ENCODE data around the gene KIAA1671. TPM values are rescaled to one million over a fixed set of nuclear protein-coding genes. Genes with fewer than 3 reads are reported as not detected.

KIAA1671 gene
- polyA plus RNA-seq, 1 of the 3 experiments (the other 2 are of a cell fraction), result 7.4 TPM

DNA sequence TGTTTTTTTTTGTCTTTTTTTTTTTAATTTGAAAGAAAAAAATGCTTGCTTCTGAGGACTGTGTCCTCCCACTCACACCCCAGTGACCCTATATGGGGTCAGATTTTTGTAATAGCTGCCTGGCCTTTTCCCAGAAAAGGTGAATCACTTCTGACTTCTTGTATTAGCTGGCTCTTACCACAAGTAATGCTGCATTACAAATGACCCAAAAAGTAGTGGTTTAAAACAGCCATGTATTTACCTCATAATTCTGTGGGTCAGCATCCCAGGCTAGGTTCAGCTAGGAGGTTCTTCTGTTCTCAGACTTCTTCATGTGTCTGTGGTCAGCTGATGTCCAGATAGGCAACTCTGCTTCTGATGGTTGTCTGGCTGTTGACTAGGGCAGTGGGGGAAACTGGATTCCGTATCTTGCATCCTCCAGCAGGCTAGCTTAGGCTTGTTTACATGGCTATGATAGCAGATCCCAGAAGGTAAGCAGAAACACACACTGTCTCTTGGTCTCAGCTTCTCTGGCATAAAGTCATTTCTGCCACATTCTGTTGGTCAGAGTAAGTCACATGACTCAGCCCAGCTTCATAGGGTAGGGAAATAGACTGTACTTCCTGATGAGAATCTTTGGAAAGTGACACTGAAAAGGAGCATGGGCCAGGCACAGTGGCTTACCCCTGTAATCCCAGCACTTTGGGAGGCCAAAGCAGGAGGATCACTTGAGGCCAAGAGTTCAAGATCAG, 25.5 kb upstream of the KIAA1671 start (continued):
- TF ChIP-seq MEF2A (IDR thresholded peaks at IDR 0.05; ENCODE audit: borderline replicate concordance, low read depth), result no peak
- TF ChIP-seq EP300 (IDR thresholded peaks at IDR 0.05; ENCODE audit: borderline replicate concordance in 1 of 2, low read depth in 1 of 2, low read length in 1 of 2), result no peak

DNA sequence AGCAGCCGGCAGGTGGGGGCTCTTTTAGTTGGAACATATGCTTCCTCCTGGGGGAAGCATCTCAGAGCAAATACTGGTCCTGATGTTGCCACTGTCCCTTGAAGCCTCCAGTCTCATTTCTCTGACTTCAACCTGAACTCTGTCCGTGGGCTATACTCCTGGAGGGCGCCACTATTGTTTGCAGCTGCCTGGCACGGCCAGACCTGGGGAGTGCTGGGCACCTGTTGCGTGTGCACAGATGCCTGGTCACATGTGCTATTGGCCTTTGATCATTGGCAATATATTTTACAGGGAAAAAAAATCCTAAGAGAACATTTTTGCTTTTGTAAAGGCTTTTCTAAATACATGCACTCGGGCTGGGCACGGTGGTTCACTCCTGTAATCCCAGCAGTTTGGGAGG, 24.2 kb upstream of the KIAA1671 start:
- H3K4me2 ChIP-seq, result no peak overlapping the region
- H4K20me1 ChIP-seq (ENCODE audit: insufficient read depth), result no peaks in the 10 kb centered on the region
- no peak overlapping the region for H3K27ac ChIP-seq (ENCODE audit: low read depth in 2 of 2, low read length in 1 of 2)
- DNase-seq, result no peak
- no peaks in the 10 kb centered on the region for H3K9me3 ChIP-seq
- H3K9ac ChIP-seq, result no peak overlapping the region
- H3K4me3 ChIP-seq (ENCODE audit: low read depth in 2 of 2, low read length in 1 of 2), result no peak overlapping the region
- H3K79me2 ChIP-seq (ENCODE audit: insufficient read depth), result no peaks in the 10 kb centered on the region
- TF ChIP-seq GABPA (IDR thresholded peaks at IDR 0.05; ENCODE audit: low read depth), result no peak
- TF ChIP-seq, protein P1, sequence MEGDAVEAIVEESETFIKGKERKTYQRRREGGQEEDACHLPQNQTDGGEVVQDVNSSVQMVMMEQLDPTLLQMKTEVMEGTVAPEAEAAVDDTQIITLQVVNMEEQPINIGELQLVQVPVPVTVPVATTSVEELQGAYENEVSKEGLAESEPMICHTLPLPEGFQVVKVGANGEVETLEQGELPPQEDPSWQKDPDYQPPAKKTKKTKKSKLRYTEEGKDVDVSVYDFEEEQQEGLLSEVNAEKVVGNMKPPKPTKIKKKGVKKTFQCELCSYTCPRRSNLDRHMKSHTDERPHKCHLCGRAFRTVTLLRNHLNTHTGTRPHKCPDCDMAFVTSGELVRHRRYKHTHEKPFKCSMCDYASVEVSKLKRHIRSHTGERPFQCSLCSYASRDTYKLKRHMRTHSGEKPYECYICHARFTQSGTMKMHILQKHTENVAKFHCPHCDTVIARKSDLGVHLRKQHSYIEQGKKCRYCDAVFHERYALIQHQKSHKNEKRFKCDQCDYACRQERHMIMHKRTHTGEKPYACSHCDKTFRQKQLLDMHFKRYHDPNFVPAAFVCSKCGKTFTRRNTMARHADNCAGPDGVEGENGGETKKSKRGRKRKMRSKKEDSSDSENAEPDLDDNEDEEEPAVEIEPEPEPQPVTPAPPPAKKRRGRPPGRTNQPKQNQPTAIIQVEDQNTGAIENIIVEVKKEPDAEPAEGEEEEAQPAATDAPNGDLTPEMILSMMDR (IDR thresholded peaks at IDR 0.05), result no peak
- TF ChIP-seq FOSL2 (IDR thresholded peaks at IDR 0.05; ENCODE audit: borderline replicate concordance, low read depth), result no peak
- TF ChIP-seq FOXJ3 (CRISPR knock-in tag; IDR thresholded peaks at IDR 0.05), result no peak
- H2AFZ ChIP-seq (ENCODE audit: low read depth), result no peak overlapping the region
- no peaks in the 10 kb centered on the region for H3F3A ChIP-seq (replicated peaks; ENCODE audit: insufficient read depth)
- no peaks in the 10 kb centered on the region for H3K4me1 ChIP-seq (ENCODE audit: control insufficient read depth in 1 of 2, insufficient read depth in 2 of 2, low read depth in 1 of 2, low read length in 1 of 2)
- no peaks in the 10 kb centered on the region for H3K36me3 ChIP-seq (replicated peaks in 1 of 2; ENCODE audit: control insufficient read depth in 1 of 2, insufficient read depth in 2 of 2, low read length in 1 of 2)
- POLR2A ChIA-PET, result no interaction called here
- H3K27me3 ChIP-seq (ENCODE audit: insufficient read depth), result no peaks in the 10 kb centered on the region; the same call in 1 of the 2 replicates
- H3K9me2 ChIP-seq, result no peaks in the 10 kb centered on the region
- 70% methylated on average over 7 of the region's 7 CpGs for WGBS (ENCODE audit: low lambda C conversion rate)
- CTCF ChIA-PET, result interaction anchor here (1.2 to 7.6 kb wide), 3 partner anchors 10 to 129 kb away, joined by 5 to 36 read pairs (median 7); no protein-coding TSS in a partner anchor

DNA sequence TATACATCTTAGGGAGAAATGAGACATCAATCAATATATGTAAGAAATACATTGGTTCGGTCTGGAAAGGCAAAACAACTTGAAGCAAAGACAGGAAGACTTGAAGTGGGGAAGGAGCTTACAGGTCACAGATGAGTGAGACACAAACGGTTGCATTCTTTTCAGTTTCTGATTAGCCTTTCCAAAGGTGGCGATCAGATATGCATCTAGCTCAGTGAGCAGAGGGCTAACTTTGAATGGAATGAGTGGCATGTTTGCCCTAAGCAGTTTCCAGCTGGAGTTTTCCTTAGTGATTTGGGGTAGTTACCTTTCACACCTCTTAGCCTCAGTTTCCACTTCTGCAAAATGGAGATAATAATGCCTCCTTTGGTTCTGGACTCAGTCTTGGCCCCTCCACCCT, 21.8 kb upstream of the KIAA1671 start:
- H2AFZ ChIP-seq (ENCODE audit: low read depth), result no peak overlapping the region
- 55% methylated on average over 3 of the region's 3 CpGs for WGBS (ENCODE audit: low lambda C conversion rate)
- CTCF ChIA-PET, result interaction anchor here (1.0 to 7.6 kb wide), 5 partner anchors 8 to 158 kb away, joined by 3 to 36 read pairs (median 11); no protein-coding TSS in a partner anchor
- no peaks in the 10 kb centered on the region for H3K4me1 ChIP-seq (ENCODE audit: control insufficient read depth in 1 of 2, insufficient read depth in 2 of 2, low read depth in 1 of 2, low read length in 1 of 2)
- no peaks in the 10 kb centered on the region for H3K9me3 ChIP-seq
- H3F3A ChIP-seq (replicated peaks; ENCODE audit: insufficient read depth), result no peaks in the 10 kb centered on the region
- H3K27me3 ChIP-seq (ENCODE audit: insufficient read depth), result peaks cover 7% of the 10 kb centered on the region; the same call in 1 of the 2 replicates
- H4K20me1 ChIP-seq (ENCODE audit: insufficient read depth), result no peaks in the 10 kb centered on the region
- POLR2A ChIA-PET, result no interaction called here
- no peaks in the 10 kb centered on the region for H3K79me2 ChIP-seq (ENCODE audit: insufficient read depth)
- no peak for DNase-seq
- H3K9ac ChIP-seq, result no peak overlapping the region
- H3K27ac ChIP-seq (ENCODE audit: low read depth in 2 of 2, low read length in 1 of 2), result no peak overlapping the region
- no peak overlapping the region for H3K4me2 ChIP-seq
- no peak for TF ChIP-seq RXRA (IDR thresholded peaks at IDR 0.05; ENCODE audit: borderline replicate concordance, low read depth)
- TF ChIP-seq RFX5 (IDR thresholded peaks at IDR 0.05; ENCODE audit: low read length), result no peak
- H3K9me2 ChIP-seq, result no peaks in the 10 kb centered on the region
- H3K4me3 ChIP-seq (ENCODE audit: low read depth in 2 of 2, low read length in 1 of 2), result no peak overlapping the region
- H3K36me3 ChIP-seq (replicated peaks in 1 of 2; ENCODE audit: control insufficient read depth in 1 of 2, insufficient read depth in 2 of 2, low read length in 1 of 2), result no peaks in the 10 kb centered on the region
